Liver (tissue), 3 donors: Measurements from ENCODE around the gene USP49.

ENCODE experiments used
- CTCF ChIP-seq: fragments of 150-350 bp; IDR thresholded peaks from 2 replicates; pipeline ENCODE4 v1.5.1; 2017; ENCODE audit warnings: improper control_type of control experiment, low read depth, low read length; ENCODE audit not compliant: missing input control
- EGR1 ChIP-seq, 2 donors: IDR thresholded peaks; 2 replicates each; pipeline ENCODE4 v1.6.1; 2016 to 2018; ENCODE audit warnings: antibody characterized with exemption in 2 of 2, low read depth in 2 of 2
- FOXA1 ChIP-seq: IDR thresholded peaks from 2 replicates; pipeline ENCODE4 v1.6.1; 2016; ENCODE audit warnings: antibody characterized with exemption
- GABPA ChIP-seq, 2 donors: IDR thresholded peaks in 1 of 2; conservative IDR thresholded peaks in 1 of 2; 2 replicates each; pipeline ENCODE4 v1.6.1; 2016; ENCODE audit warnings: antibody characterized with exemption in 2 of 2, mild to moderate bottlenecking in 1 of 2, moderate library complexity in 1 of 2
- JUND ChIP-seq, 2 donors: IDR thresholded peaks; 2 replicates each; pipeline ENCODE4 v1.6.1; 2016; ENCODE audit warnings: antibody characterized with exemption in 2 of 2
- RAD21 ChIP-seq, 2 donors: IDR thresholded peaks; 2 replicates each; pipeline ENCODE4 v1.6.1; 2016; ENCODE audit warnings: antibody characterized with exemption in 2 of 2, mild to moderate bottlenecking in 2 of 2
- REST ChIP-seq: IDR thresholded peaks from 2 replicates; pipeline ENCODE4 v1.6.1; 2016; ENCODE audit warnings: antibody characterized with exemption, mild to moderate bottlenecking
- RXRA ChIP-seq, 2 donors: IDR thresholded peaks; 2 replicates each; pipeline ENCODE4 v1.6.1; 2017 to 2018; ENCODE audit warnings: antibody characterized with exemption in 2 of 2, mild to moderate bottlenecking in 1 of 2
- TAF1 ChIP-seq: conservative IDR thresholded peaks from 2 replicates; pipeline ENCODE4 v1.6.1; 2016; ENCODE audit warnings: antibody characterized with exemption, mild to moderate bottlenecking
- YY1 ChIP-seq: IDR thresholded peaks from 2 replicates; pipeline ENCODE4 v1.6.1; 2016; ENCODE audit warnings: antibody characterized with exemption, mild to moderate bottlenecking
- TF ChIP-seq, protein P1 (sequence below): IDR thresholded peaks from 2 replicates; pipeline ENCODE4 v1.6.1; 2016; ENCODE audit warnings: antibody characterized with exemption
- TF ChIP-seq, protein P2 (sequence below): IDR thresholded peaks from 2 replicates; pipeline ENCODE4 v1.6.1; 2016; ENCODE audit warnings: antibody characterized with exemption
- donor health status: healthy.
- donor health status: healthy.

- TF ChIP-seq YY1 (peak; percentile 78), CTCF (peak; percentile 94), RXRA (IDR thresholded peaks at IDR 0.05) (peak; percentile 32 to 44), EGR1 (IDR thresholded peaks at IDR 0.05; ENCODE audit: low read depth in 2 of 2) (no peak), FOXA1 (no peak), TAF1 (peak; percentile 62), RAD21 (IDR thresholded peaks at IDR 0.05) (peak; percentile 45 to 55), JUND (IDR thresholded peaks at IDR 0.05) (peak; percentile 83 to 91), GABPA (IDR thresholded peaks at IDR 0.05 in 1 of 2, conservative IDR thresholded peaks at IDR 0.05 in 1 of 2) (peak; percentile 86 to 96), REST (peak; percentile 45)
- TF ChIP-seq, protein P1, sequence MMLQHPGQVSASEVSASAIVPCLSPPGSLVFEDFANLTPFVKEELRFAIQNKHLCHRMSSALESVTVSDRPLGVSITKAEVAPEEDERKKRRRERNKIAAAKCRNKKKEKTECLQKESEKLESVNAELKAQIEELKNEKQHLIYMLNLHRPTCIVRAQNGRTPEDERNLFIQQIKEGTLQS: peak; percentile 67
- TF ChIP-seq, protein P2, sequence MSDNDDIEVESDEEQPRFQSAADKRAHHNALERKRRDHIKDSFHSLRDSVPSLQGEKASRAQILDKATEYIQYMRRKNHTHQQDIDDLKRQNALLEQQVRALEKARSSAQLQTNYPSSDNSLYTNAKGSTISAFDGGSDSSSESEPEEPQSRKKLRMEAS: peak; percentile 91
These were observed 25.9 kb upstream of the USP49 start, which contains the start of the genes BYSL and MED20 for GRCh38 chr6:41920921-41921711.
